Measurements from ENCODE around the gene SASH1.

Gene SASH1

GRCh38 chr6:148548065-148548748 is 205.6 kb downstream of the SASH1 start:
- TF ChIP-seq CTCF (IDR thresholded peaks at IDR 0.05; ENCODE audit: control extremely low read depth, extremely low read depth, low read depth, missing control alignments), result no peak
- DNase-seq (ENCODE audit: extremely low spot score), result no peak
- CTCF ChIA-PET, result interaction anchor here (2.1 kb wide), 1 partner anchor 12 kb away, joined by 7 read pairs; no protein-coding TSS in a partner anchor
- POLR2A ChIA-PET, result no interaction called here

- CTCF ChIA-PET, result interaction anchor here (2.1 kb wide), 1 partner anchor 11 kb away, joined by 7 read pairs; no protein-coding TSS in a partner anchor
- no peak for DNase-seq (ENCODE audit: extremely low spot score)
- no peak for TF ChIP-seq CTCF (IDR thresholded peaks at IDR 0.05; ENCODE audit: control extremely low read depth, extremely low read depth, low read depth, missing control alignments)
- POLR2A ChIA-PET, result no interaction called here
These were observed 206.1 kb downstream of the SASH1 start for GRCh38 chr6:148548749-148549140.

- ChIA-PET POLR2A (no interaction called here), CTCF (interaction anchor here (1.6 kb wide), 1 partner anchor 9 kb away, joined by 12 read pairs; no protein-coding TSS in a partner anchor)
- TF ChIP-seq CTCF (IDR thresholded peaks at IDR 0.05; ENCODE audit: control extremely low read depth, extremely low read depth, low read depth, missing control alignments), result no peak
- DNase-seq (ENCODE audit: extremely low spot score), result no peak
These were observed 207.9 kb downstream of the SASH1 start for GRCh38 chr6:148550569-148550968.

GRCh38 chr6:148551226-148551625 is 208.6 kb downstream of the SASH1 start:
- DNase-seq (ENCODE audit: extremely low spot score), result no peak
- no peak for TF ChIP-seq CTCF (IDR thresholded peaks at IDR 0.05; ENCODE audit: control extremely low read depth, extremely low read depth, low read depth, missing control alignments)
- ChIA-PET CTCF (interaction anchor here (1.4 to 1.6 kb wide), 3 partner anchors 9 to 15 kb away, joined by 3 to 12 read pairs (median 3); no protein-coding TSS in a partner anchor), POLR2A (no interaction called here)

- POLR2A ChIA-PET, result no interaction called here
- no peak for DNase-seq (ENCODE audit: extremely low spot score)
- CTCF ChIA-PET, result interaction anchor here (1.4 to 4.6 kb wide), 2 partner anchors 21 to 220 kb away, joined by 3 to 45 read pairs; no protein-coding TSS in a partner anchor
- no peak for TF ChIP-seq CTCF (IDR thresholded peaks at IDR 0.05; ENCODE audit: control extremely low read depth, extremely low read depth, low read depth, missing control alignments)
These were observed 213.8 kb downstream of the SASH1 start for GRCh38 chr6:148556410-148556809.

GRCh38 chr6:148557796-148558321 is 215.2 kb downstream of the SASH1 start:
- CTCF ChIA-PET, result interaction anchor here (0.8 to 4.6 kb wide), 3 partner anchors 10 to 219 kb away, joined by 3 to 45 read pairs (median 3); no protein-coding TSS in a partner anchor
- no peak for DNase-seq (ENCODE audit: extremely low spot score)
- POLR2A ChIA-PET, result no interaction called here
- no peak for TF ChIP-seq CTCF (IDR thresholded peaks at IDR 0.05; ENCODE audit: control extremely low read depth, extremely low read depth, low read depth, missing control alignments)

Measured in GM10248 (cell line).